DMS53 (cell line): ENCODE data around the gene ATF6.

ENCODE experiments used
- DNase-seq: peaks from one replicate; lab custom pipeline; 2025; lab: John Stamatoyannopoulos, UW

The ATF6 gene

DNA sequence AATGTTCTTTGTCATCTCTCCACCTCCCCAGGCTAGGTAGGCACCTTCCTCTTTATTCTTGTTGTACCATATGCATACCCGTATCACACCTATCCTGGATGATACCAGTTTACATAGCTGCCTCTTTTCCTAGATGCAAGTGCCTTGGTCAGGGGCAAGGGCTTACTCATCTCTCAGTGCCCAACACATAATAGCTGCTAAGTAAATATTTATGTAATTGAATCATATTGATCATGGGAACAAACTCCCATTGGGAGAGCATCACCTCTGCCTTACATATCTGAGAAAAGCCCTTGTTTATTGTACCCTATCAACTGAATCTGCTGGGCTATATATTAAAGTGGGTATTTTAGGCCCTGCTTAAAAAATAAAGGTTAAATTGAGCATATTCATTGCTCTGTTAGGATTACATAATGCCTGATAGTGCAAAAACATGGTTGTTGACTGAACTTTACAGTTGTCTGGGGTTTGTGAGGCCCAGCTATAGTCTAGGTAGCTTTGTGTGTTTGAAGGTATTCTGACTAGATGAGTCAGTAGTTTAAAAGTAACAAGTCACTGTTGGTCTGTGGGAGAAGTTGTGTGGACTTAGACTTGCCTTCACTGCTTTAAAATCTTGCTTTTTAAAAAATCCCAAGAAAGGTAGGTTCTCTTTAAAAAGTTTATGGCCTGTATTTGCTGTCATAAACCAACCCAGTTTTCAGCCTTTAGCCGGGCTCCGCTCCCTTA lies 174.9 kb downstream of the ATF6 start:
- peak; percentile 73 for DNase-seq

- no peak for DNase-seq
Observed at GRCh38 chr1:161941726-161942436, 175.8 kb downstream of the ATF6 start.

- peak; percentile 31 for DNase-seq
Observed at GRCh38 chr1:161943737-161944136, 177.6 kb downstream of the ATF6 start.

GRCh38 chr1:161944381-161944780 lies 178.3 kb downstream of the ATF6 start:
- DNase-seq, result no peak

DNA sequence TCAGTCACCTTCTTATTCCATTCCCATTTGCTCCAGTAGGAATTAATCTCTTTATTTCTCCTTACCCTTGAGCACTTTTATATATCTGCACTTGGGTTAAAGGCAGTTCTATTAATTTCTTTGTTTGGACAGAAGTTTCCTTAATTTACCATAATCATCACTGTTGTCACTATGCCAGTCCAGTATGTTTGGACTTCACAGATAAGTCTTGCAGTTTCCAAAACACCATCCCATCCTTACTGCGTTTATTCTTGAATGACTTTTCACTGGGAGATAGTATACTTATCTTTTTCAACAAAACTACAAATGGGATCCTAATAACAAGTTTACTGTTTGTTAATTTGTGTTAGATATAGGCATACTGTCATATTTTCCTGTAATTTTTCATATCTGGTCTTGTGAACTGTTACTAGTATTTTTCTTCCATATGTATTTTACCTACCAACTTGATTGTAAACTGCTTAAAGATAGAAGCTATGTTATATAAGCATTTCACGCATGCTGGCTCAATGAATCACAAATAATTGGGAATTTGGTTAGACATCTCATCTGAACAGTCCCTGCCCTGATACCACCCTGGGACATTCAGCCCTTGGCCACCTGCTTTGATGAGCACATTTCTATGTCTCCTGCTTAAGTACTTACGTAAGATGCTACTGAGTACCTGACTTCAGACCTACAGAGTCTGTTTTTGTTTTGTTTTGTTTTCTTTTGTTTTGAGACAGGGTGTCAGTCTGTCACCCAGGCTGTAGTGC lies 179.4 kb downstream of the ATF6 start:
- no peak for DNase-seq

GRCh38 chr1:161946071-161946987 lies 180.2 kb downstream of the ATF6 start:
- no peak for DNase-seq

DNA sequence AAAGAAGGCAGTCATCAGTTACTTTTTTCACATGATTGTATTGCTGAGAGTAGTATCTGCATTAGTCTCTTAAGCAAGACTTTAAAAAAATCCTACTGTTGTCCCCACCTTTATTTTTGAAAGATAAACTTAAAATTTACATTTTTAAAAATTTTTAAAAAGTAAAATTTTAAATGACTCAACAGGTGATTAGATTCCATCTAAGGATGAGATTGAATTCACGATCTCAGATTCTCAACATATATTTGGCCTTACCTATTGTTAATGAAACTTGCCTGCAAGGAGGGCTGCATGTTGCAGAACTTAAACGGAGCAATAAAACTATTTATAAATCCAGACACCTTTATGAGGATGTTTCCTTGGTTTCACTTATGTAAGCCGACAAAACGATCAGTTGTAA lies 182.3 kb downstream of the ATF6 start:
- DNase-seq, result no peak

- DNase-seq, result no peak
Observed at GRCh38 chr1:161949548-161949947, 183.4 kb downstream of the ATF6 start.

DNA sequence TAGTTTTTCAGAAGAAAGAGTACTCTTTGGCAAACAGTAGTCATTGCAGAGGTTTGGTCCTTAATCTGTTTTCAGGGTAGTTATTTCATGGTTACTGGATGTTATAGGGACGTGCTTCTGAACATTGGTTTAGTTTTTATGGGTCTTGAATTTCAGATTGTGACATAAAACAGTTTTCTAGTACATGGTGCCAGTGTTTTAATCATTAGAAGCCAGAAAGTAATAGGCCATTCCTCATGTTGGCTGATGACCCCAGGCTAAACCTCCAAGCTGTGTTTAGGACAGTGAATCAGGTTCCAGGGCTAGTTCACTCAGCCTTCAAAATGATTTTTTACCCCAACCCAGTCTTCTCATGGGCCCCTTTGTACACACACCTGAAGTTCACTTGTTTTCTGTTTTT lies 184.3 kb downstream of the ATF6 start:
- no peak for DNase-seq

DNA sequence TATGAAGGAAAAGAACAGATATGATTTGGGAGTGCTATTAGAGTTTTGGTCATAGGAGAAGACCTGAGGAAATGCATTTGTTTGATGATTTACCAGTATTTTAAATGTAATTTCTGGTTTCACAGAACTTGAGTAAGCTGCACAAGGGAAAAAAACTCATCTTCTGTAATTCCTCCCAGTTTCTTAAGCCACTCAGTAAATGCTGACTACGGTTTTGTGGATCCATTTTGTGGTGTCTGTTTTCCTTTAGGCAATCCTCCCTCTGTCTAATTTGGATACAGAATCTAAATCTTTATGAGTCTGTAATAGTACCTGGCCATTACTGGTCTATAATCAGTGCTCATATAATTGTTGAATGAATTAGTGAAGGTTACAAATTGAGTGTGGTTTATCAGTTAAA lies 185.5 kb downstream of the ATF6 start:
- DNase-seq, result no peak

GRCh38 chr1:161952607-161953172 lies 186.6 kb downstream of the ATF6 start:
- peak; percentile 23 for DNase-seq

DNA sequence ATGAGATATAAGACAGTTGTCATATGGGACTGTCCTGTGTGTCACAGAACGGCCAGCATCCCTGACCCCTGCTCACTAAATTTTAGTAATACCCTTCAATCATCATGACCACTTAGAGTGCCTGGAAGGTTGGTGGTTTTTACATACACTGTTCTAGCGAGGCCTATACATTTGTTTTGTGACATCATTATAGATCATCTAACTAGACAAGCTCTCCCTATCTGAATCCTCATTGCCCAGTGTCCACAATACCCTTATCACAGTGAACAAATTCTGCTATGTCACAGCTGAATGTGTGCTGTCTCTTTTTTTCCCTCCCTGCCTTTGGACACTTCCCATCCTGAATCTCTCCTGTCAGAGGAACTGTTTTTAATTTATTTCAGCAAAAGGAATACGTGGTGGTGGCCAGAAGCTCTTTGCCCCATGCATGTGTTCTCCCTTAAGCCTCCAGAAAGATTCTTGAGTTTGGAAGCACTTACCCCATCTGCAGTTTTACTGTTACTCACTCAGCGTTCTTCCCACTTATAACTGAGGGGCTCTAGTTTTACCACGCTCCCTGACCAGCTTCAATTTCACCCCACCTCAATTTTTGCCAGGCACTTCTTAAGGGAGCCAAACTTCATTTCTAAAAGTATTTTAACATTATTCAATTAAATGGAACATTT lies 187.3 kb downstream of the ATF6 start:
- peak; percentile 34 for DNase-seq

DNA sequence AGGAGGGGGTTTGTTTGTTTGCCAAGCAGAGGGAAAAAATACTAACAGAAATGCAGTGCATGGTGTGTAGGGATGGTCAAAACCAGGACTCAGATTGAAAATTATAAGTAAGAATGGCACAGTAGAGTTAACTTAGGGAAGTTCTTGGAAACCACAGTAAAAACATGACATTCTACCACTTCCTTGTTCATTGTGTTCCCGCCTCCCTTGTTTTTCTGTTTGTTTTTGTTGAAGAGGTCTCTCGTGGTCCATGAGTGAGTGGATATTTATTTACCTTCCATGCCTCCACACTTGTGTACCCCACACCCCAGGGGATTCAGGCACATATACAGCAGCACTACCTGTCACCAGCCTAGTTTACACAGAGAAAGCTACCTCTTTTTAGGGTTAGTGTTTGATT lies 187.9 kb downstream of the ATF6 start:
- peak; percentile 75 for DNase-seq

DNA sequence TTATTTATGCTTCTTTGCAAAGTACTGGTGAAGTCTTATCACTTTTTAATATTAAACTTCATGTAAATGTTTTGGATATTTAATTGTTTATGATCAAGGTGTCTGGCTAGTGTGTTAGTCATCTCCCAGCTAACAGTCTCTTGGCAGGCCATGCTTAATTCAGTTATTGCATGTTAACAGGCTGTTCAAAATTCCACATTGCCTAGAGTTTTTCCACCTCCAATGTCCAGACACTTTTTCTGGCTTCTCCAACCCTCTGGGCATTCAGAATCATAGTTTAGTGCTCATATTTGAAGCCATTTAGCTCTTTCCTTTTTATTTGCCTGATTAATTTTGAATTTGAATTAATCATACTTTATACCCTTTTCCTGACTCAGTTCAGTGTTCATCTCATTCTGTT lies 188.3 kb downstream of the ATF6 start:
- DNase-seq, result peak; percentile 38

DNA sequence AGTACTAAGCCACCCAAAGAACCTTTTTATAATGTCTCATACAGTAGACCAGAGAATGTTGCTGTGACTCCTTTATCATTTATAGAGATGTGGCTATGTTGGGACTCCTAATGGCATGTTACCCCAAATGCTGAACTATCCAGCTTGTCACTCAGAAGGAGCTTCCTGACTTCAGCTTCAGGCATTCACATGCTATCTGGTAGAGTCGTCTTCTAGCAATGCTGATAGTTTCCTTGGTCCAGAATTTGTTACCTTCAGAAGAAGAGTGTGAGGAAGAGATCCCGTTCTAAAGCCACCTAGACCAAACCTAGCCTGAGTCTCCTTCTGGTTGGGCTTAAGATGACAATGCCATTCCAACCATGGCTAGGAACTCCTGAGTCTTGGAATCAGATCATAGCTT lies 189.5 kb downstream of the ATF6 start:
- no peak for DNase-seq

DNA sequence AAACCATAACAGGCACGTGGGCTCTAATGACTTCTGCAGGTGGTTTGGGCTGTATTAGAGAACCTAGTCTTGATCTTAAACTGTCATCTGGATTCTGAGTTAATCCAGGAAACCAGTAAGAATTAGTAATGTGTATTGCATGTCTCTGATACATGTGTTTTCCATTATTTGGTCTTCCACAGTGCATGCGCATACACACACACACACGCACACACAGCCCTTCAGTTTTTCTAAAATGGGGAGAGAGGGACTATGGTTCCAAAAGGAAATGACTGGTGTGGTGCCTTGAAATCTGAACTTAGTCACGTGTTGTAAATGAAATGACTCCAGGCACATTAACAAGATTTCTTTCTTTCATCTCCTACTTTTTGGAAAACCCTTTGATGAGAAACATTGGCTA lies 190.0 kb downstream of the ATF6 start:
- no peak for DNase-seq

GRCh38 chr1:161956930-161957329 lies 190.8 kb downstream of the ATF6 start:
- DNase-seq, result no peak

DNA sequence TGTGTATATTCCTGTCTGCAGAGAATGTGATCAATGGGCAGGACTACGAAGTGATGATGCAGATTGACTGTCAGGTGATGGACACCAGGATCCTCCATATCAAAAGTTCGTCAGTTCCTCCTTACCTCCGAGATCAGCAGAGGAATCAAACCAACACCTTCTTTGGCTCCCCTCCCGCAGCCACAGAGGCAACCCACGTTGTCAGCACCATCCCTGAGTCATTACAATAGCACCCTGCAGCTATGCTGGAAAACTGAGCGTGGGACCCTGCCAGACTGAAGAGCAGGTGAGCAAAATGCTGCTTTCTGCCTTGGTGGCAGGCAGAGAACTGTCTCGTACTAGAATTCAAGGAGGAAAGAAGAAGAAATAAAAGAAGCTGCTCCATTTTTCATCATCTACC lies 192.3 kb downstream of the ATF6 start:
- no peak for DNase-seq

- no peak for DNase-seq
Observed at GRCh38 chr1:161962091-161962887, 196.2 kb downstream of the ATF6 start.

GRCh38 chr1:161966067-161966466 lies 199.9 kb downstream of the ATF6 start:
- no peak for DNase-seq
